Thoracic aorta (tissue), 2 donors: ENCODE results near the gene GPR137B. TPM values are rescaled to one million over a fixed set of nuclear protein-coding genes. Genes with fewer than 3 reads are reported as not detected.

Source experiments
- ATAC-seq: fragments of 150-250 bp; one replicate; pipeline ENCODE4 v1.8.0; 2017; ENCODE audit warnings: low read depth; ENCODE audit not compliant: insufficient number of reproducible peaks, low FRiP score
- DNase-seq: peaks from one replicate; pipeline ENCODE4 v3.0.0-alpha.2; 2020; ENCODE audit warnings: low spot score
- H3K27ac ChIP-seq, 2 donors: fragments of 200-600 bp; sonication (generic); 1 replicate in 1 of 2; 2 replicates in 1 of 2; pipeline ENCODE4 v1.5.1; 2016; ENCODE audit warnings: mild to moderate bottlenecking in 2 of 2, moderate library complexity in 2 of 2
- H3K27me3 ChIP-seq: fragments of 200-600 bp; sonication (generic); replicated peaks from 2 replicates; pipeline ENCODE4 v1.6.0; 2016; ENCODE audit warnings: mild to moderate bottlenecking; ENCODE audit not compliant: insufficient read depth
- H3K36me3 ChIP-seq: fragments of 200-600 bp; sonication (generic); one replicate; pipeline ENCODE4 v1.5.1; 2016
- H3K4me1 ChIP-seq, 2 donors: fragments of 200-600 bp; sonication (generic); 1 replicate in 1 of 2; 2 replicates in 1 of 2; pipeline versions ENCODE4 v1.5.1 to v1.6.0; 2016; ENCODE audit warnings: low read depth in 2 of 2, mild to moderate bottlenecking in 1 of 2; ENCODE audit not compliant: control insufficient read depth in 1 of 2
- H3K4me3 ChIP-seq: fragments of 200-600 bp; sonication (generic); 2 replicates; pipeline ENCODE4 v1.5.1; 2016; ENCODE audit warnings: mild to moderate bottlenecking
- H3K9me3 ChIP-seq: fragments of 200-600 bp; sonication (generic); 2 replicates; pipeline ENCODE4 v1.5.1; 2016
- total RNA-seq, 2 donors: library from RNA; depleted of rRNA; stranded (reverse); fragments of >200 nt; gene quantifications; one replicate each; pipeline versions ENCODE4 v1.1.0 to v1.2.3, GENCODE V29; 2016
- TF ChIP-seq, protein P1 (sequence below): fragments of 200-600 bp; sonication (generic); IDR thresholded peaks from one replicate; pipeline ENCODE4 v1.5.1; 2019; ENCODE audit warnings: antibody characterized with exemption

GPR137B gene
- total RNA-seq, 2 donors from 2014 or later: 17.2 to 39.0 TPM

DNA sequence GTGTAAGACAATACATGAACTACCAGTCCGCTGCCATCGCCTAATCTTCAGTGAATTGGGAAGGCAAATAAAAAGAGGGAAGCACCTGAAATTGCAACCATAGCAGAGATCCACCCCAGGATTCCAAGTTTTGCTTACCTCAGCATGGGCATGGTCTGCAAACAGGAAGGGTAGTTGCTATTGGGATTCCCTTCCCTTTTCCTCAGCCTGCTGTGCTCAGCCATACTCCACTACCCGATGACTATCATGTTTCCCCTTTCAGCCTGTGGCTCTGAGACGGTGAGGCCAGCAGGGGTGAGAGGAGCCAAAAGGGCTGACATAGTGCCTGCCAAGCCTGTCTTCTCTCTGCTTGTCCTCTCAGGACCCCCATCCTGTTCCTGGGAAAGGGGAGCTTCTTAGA is 64.2 kb downstream of the GPR137B start:
- DNase-seq (no peak), ATAC-seq (no peak)
- TF ChIP-seq, protein P1, sequence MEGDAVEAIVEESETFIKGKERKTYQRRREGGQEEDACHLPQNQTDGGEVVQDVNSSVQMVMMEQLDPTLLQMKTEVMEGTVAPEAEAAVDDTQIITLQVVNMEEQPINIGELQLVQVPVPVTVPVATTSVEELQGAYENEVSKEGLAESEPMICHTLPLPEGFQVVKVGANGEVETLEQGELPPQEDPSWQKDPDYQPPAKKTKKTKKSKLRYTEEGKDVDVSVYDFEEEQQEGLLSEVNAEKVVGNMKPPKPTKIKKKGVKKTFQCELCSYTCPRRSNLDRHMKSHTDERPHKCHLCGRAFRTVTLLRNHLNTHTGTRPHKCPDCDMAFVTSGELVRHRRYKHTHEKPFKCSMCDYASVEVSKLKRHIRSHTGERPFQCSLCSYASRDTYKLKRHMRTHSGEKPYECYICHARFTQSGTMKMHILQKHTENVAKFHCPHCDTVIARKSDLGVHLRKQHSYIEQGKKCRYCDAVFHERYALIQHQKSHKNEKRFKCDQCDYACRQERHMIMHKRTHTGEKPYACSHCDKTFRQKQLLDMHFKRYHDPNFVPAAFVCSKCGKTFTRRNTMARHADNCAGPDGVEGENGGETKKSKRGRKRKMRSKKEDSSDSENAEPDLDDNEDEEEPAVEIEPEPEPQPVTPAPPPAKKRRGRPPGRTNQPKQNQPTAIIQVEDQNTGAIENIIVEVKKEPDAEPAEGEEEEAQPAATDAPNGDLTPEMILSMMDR: no peak
- no peak overlapping the region for H3K4me3 ChIP-seq
- H3K36me3 ChIP-seq: peaks cover 4% of the 10 kb centered on the region
- H3K27me3 ChIP-seq: no peaks in the 10 kb centered on the region
- H3K9me3 ChIP-seq: peaks cover 5% of the 10 kb centered on the region
- H3K27ac ChIP-seq: no peak overlapping the region
- H3K4me1 ChIP-seq: no peaks in the 10 kb centered on the region

GRCh38 chr1:236207121-236207520 is 64.8 kb downstream of the GPR137B start:
- Histone ChIP-seq H3K36me3 (peaks cover 4% of the 10 kb centered on the region), H3K27ac (no peak overlapping the region), H3K4me3 (no peak overlapping the region), H3K9me3 (no peaks in the 10 kb centered on the region), H3K27me3 (no peaks in the 10 kb centered on the region), H3K4me1 (no peaks in the 10 kb centered on the region)
- TF ChIP-seq, protein P1: no peak
- DNase-seq (no peak), ATAC-seq (no peak)

DNA sequence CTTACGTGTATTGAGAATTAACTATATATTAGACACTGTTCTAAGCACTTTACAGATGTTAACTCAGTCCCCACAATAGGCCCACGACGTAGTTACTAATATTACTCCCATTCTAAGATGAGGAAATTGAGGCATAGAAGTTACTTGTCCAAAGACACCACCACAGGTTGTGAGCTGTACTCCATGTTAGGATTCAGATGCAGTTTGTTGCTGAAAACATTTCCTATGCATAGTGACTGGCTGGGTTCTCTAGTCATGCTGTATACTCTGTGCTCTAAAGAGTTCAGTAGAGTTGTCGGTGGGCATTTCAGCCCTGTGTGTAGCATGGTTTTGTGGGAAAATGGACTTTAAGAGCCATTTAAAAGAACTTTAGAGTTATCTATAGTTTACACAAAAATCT is 65.2 kb downstream of the GPR137B start:
- ATAC-seq (no peak), DNase-seq (no peak)
- H3K27ac ChIP-seq: no peak overlapping the region
- no peaks in the 10 kb centered on the region for H3K27me3 ChIP-seq
- H3K4me3 ChIP-seq: no peak overlapping the region
- H3K4me1 ChIP-seq: no peaks in the 10 kb centered on the region
- no peaks in the 10 kb centered on the region for H3K9me3 ChIP-seq
- H3K36me3 ChIP-seq: peaks cover 4% of the 10 kb centered on the region
- TF ChIP-seq, protein P1: no peak

DNA sequence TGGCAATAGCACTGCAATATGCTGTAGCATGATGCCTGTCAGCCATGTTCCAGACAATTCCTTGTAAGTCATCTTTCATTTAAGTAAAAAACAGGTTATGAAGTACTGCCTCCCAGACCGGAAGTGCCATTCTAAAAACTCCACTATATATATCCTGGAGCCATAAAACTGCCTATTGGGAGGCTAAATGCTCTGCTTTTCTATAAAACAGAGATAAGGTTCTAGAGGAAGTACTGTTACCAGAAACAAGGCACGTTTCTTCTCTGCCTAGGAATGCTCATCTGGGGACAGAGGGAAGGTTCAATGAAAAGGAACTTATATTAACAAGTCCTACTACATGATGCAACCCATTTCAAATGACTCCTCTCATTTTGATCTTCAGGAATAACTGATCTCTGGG is 66.8 kb downstream of the GPR137B start:
- no peaks in the 10 kb centered on the region for H3K36me3 ChIP-seq
- no peaks in the 10 kb centered on the region for H3K4me1 ChIP-seq
- no peaks in the 10 kb centered on the region for H3K27me3 ChIP-seq
- TF ChIP-seq, protein P1: no peak
- no peaks in the 10 kb centered on the region for H3K9me3 ChIP-seq
- no peak overlapping the region for H3K27ac ChIP-seq
- H3K4me3 ChIP-seq: no peak overlapping the region
- DNase-seq (no peak), ATAC-seq (no peak)

DNA sequence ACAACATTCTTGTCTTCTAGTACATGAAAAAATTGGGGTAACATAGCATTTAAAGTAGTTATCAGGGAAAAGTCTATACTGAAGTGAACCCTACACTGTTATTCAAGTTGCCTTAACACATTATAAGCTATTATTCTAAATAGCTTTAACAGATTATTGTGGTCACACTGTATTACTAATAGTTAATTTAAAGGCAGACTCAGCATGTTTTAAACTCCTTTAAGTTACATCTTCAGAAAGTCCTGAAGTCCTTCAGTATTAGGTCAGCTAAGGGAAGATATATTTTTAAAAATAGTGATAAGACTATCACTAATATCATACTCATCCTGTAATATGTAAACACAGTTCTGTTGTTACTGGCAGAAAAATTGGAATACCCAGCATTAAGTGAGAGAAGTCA is 67.4 kb downstream of the GPR137B start:
- DNase-seq (no peak), ATAC-seq (no peak)
- Histone ChIP-seq H3K27me3 (no peaks in the 10 kb centered on the region), H3K4me3 (no peak overlapping the region), H3K27ac (no peak overlapping the region), H3K9me3 (no peaks in the 10 kb centered on the region), H3K4me1 (no peaks in the 10 kb centered on the region), H3K36me3 (peaks cover 2% of the 10 kb centered on the region)
- TF ChIP-seq, protein P1: no peak
